GM18507 (cell line): ENCODE measurements around the gene IL13RA1.
A peak's percentile ranks its signal among the peaks of the same experiment; 100 is the strongest.
"Not testable (repeated sequence)": the region's sequence is repeated elsewhere in the genome, so short reads cannot be mapped to it uniquely, and the experiment has no call there.

ENCODE experiments used
- DNase-seq: peaks from one replicate; pipeline ENCODE4 v3.0.0; 2011; ENCODE audit warnings: low read depth; ENCODE audit not compliant: insufficient read length; ENCODE audit errors: extremely low spot score
- FAIRE-seq: peaks from 2 replicates; lab custom pipeline; 2011; peaks lifted over from hg19 to GRCh38; lab: Jason Lieb, UNC

The IL13RA1 gene

DNA sequence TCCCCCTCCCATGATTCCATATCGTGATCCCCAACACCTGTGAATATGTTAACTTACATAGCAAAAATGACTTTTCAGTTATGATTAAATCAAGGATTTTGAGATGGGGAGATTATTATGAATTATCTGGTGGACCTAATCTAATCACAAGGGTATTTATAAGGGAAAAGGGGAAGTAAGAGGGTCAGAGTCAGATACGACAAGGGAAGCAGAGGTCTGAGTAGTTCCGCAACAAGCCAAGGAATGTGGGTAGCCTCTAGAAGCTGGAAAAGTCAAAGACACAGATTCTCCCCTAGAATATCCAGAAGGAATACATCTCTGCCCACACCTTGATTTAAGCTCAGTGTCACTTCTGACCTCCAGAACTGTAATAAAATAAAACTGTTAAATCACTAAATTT lies 1.0 kb upstream of the IL13RA1 start:
- FAIRE-seq (no peak), DNase-seq (no peak)

DNA sequence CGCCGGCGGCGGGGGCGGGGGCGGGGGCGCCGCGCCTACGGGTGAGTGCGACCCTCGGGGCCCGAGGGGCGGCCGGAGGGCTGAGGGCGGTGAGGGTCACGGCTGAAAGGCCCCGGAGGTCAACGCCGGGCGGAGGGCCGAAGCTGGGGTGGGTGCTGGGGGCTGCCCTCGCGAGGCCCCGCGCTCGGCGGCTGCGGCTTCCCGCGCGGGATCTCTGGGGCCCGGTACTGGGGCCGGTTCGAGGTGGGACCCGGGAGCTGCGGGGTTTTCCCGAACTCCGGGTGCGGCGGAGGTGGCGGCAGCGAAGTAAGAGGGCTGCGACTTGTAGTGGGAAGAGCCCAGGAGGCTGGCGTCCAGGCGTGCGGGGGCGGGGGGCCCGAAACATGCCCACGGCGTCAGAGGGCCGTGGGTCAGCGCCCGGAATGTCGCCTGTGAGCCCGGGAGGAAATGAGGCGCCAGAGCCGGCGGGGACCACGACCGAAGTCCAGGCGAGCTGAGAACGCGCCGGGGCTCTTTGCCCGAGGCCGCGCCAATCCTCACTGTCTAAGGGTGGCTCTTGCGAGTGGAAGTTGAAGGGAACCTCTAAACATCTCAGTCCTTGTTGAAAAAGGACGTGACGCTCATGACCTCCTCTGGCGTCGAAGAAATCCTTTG lies 407 bp downstream of the IL13RA1 start:
- FAIRE-seq (no peak), DNase-seq (no peak)

DNA sequence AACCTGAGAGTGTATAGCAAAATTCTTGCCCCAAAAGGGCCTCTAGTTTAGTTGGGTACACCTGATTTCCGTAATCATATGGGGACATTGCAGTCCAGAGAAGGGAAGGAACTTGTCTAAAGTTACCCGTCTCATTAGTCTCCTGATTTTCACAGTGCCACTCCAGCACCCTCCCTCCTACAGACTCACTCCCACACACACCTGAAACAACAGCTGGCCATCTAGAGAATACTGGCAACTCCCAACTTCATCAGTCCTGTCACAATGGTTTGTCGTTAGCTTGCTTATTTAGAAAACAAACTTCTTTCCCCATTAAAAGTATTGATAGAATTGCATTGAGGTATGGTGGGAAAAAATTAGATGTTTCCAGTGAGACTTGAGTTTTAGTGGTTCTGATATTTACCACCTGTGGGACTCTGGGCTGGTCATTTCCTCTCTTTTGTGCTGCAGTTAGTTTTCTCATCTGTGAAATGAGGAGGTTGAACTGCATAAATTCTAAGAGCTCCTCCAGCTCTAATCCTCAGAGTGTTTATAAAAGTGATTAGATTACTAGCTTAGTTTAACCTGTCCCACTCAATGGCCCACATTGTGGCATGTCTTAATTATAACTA lies 1.7 kb downstream of the IL13RA1 start:
- no peak for FAIRE-seq
- no peak for DNase-seq

DNA sequence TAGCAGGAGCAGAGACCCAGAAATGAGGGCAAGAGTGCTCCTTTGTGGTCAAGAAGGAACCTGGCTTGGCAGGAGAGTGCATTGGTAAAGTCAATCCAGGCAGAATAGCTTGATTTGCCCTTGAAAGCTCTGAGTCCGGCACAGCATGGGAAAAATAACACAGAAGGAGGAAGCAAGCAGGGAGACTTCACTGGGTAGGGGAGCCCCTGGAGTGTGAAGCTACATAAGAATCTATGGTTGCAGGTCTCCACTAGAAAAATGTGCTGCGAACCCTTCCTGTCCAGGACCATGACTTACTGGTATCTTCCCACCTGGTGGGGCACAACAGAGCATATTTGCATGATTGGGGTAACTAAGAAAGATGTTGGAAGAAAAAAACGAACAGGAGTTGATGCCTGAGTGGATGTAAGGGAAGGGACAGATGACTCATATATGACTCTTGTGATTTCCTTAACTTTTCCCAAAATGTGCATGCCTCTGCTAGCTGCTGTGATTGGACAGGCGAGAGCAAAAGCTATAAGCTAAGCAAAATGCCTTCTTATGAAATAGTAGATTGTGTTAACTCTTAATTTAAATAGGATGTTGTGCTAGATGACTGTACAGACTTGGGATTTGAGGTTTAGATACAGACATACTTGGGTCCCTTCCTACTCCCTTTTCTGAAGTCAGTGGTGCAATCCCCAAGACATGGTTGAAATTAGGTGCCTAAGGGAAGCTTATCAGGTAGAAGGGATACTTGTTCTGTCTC lies 3.3 kb downstream of the IL13RA1 start:
- FAIRE-seq (no peak), DNase-seq (no peak)

DNA sequence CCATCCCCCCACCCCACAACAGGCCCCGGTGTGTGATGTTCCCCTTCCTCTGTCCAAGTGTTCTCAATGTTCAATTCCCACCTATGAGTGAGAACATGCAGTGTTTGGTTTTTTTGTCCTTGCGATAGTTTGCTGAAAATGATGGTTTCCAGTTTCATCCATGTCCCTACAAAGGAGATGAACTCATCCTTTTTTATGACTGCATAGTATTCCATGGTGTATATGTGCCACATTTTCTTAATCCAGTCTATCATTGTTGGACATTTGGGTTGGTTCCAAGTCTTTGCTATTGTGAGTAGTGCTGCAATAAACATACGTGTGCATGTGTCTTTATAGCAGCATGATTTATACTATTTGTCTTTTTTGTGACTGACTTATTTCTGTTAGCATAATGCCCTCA lies 5.1 kb downstream of the IL13RA1 start:
- FAIRE-seq, DNase-seq: not testable (repeated sequence)

DNA sequence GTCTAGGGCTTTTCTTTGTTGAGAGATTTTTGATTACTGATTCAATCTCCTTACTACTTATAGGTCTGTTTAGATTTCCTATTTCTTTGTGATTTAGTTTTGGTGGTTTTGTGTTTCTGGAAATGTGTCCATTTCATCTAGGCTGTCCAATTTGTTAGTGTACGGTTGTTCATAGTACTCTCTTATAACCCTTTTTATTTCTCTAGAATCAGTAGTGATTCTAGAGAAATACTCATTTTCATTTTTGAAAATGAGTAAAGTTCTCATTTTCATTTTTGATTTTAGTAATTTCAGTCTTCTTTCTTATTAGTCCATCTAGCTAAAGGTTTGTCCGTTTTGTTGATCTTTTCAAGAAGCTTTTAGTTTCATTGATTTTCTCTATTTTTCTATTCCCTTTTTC lies 7.5 kb downstream of the IL13RA1 start:
- FAIRE-seq (no peak), DNase-seq (no peak)

DNA sequence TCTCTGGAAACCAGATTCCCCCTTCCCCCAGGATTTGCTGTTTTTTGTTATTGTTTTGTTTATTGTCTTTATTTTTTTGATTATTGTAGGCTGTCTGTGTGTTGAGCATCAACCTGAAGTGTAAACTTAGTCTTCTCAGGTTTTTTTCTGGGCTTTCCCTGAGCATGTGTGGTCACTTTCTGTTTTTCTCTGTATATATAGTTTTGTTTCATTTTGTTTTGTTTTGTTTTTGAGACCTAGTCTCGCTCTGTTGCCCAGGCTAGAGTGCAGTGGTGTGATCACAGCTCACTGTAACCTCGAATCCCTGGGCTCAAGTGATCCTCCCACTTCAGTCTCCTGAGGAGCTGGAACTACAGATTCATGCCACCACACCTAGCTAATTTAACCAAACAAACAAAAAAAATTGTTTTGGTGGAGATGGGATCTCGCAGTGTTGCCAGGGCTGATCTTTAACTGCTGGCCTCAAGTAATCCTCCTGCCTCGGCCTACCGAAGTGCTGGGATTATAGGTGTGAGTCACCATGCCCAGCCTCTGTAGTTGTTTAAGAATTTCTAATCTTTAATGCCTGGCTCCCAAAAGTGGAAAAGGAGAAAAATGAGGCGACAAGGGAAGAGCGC lies 9.1 kb downstream of the IL13RA1 start:
- no peak for DNase-seq
- FAIRE-seq, result peak; percentile 69

DNA sequence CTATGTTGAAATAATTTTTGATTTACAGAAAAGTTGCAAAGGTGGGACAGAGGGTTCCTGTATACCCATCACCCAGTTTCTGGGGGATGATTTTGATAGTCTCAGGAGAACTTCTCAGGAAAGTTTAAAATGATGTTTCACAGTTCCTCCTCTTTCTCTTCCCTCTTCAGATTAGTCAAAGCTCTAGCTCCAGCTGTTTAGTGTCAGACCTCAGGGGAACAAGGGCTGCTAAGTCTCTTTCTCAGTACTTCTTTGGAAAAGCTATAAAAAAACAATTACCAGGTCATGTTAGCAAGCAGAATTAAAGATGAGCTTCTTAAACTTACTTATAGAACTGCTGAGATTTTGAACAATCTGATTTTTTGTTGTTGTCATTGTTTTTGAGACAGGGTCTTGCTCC lies 12.2 kb downstream of the IL13RA1 start:
- FAIRE-seq, result no peak
- no peak for DNase-seq

DNA sequence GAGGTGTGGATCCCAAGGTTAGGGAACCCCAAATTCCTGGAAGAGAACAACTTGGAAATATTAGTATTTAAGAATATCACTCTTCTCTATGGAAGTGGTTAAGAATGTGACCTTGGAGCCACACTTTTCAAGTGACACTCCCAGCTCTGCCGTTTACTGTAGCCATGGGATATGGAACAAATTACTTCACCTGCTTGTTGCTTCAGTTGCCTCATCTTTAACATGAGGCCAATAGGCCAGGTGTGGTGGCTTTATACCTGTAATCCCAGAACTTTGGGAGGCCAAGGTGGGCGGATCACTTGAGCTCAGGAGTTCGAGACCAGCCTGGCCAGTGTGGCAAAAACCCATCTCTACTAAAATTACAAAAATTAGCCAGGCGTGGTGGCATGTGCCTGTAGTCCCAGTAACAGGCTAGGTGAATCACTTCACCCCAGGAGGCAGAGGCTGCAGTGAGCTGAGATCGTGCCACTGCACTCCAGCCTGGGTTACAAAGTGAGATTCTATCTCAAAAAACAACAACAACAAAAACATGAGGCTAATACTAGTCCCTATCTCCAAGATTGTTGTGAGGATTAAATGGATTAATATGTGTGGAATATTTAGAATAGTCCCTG lies 13.0 kb downstream of the IL13RA1 start:
- DNase-seq, result no peak
- no peak for FAIRE-seq

DNA sequence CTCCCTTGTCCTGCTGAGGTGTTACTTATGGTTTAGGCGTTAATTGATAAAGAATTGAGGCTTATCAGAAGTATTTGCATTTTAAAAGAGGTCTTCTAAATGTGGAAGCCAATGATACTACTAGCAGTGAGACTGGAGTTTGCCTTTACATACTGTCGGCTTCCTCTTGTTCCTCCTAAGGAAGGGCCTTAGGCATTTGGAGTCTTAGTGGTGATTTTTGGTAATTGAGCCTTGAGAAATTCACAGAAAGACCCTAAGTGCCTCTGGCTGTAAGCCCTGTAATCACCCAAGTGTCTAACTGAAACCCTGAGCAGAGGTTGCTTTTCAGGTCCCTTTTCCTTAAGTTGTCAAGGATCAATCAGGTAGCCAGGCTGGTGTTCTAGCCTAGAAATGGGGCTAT lies 14.8 kb downstream of the IL13RA1 start:
- DNase-seq, result no peak
- FAIRE-seq, result no peak

DNA sequence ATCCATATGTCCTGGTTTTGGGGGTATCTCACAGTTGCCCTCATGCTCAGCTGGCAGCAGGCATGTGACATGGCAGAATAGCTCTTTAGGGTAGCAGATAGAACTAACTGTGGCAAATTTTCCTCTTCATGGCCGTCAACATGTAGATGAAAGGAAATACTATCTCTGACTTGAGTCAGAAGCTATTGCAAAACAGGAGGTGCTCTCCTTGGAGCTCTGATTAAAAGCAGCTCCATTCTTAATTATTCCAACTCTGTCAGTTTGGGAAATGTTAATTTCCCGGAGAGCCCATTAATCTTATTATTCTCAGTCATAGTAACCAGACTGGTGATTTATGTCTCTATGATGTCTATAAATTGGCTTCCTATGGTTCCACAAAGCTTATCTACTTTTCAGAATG lies 18.2 kb downstream of the IL13RA1 start:
- DNase-seq, result no peak
- no peak for FAIRE-seq

DNA sequence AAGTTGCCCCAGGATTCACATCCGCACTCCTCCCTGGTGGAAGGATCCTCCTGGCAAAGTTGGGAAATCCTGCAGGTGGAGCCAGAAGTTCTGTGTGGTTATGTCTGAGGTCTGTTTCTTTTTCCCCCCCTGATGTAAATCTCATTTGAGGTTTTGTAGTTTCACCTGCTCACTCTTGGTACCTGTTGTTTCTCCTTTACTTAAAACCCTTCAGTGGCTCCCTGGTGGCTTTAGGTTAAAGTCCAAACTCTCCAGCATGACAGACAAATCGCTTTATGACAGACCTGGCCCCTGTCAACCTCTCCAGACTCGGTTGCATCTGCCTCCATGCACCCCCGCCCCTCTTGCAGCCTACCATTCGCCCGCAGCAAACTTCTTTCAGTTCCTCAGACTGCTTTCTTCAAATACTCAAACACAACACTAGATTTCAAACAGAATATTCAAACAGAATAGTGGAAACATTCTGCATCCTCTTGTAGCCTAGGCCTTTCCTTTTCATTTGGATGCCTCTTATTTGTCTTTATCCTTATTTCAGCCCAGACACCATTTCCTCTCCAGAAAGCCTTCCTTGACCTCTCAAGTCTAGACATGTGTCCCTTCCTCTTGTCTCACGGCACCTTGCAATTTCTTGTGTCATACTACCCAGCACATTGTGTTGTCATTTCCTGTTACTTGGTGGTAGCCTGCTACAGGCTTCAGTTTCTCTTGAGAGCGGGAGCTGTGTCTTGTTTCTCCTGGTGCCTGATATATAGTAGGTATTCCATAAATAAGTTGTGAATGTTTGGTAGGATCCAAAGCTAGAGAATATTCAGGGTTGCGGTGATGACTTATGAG lies 24.8 kb downstream of the IL13RA1 start:
- DNase-seq, result no peak
- peak; percentile 95 for FAIRE-seq

DNA sequence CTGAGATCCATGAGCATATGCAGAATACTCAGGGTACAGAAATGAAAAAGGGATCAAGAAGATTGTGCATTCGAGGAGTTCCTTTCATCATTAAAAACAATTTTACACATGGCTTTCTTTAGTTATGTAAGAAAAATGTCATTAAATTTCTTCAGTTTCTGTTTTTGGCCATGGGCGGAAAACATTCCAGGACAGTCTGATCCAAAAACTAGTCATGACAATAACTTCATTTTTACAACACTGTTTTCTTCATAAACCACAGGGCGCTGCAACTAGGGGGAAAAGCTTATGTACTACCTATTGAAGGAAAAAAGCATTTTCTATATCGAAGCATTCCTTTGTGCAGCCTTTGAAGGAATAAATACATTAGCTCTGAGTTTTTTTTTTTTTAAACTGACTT lies 28.2 kb downstream of the IL13RA1 start:
- no peak for FAIRE-seq
- no peak for DNase-seq

DNA sequence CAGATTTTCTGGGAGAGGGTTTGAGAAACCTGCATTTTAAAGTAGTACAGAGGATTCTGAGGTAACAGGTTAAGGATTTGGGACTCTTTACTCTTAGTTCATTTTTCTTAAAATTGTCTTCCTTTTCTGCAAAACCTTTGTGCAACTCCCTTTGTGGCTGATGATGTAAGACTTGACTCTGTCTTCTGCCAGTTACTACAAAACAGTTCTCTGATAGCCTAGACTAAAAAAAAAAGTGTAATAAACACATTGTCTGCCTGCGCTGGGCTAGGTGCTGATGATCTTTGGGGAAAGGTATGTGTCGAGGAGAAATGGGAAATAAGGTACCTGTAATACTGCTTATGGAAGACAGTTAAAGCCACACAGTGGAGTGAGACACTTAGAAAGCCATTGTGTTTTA lies 28.7 kb downstream of the IL13RA1 start:
- no peak for DNase-seq
- no peak for FAIRE-seq

DNA sequence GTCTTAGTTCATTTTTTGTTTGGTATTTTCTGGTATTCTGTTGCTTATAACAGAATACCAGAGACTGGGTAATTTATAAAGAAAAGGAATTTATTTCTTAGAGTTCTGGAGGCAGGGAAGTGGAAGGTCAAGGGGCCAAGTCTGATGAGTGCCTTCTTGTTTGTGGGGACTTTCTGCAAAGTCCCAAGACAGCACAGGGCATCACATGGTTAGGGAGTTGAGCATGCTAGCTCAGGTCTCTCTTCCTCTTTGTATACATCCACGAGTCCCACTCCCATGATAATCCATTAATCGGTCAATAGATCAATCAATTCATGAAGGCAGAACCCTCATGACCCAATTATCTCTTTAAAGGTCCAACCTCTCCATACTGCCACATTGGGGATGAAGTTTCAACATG lies 31.1 kb downstream of the IL13RA1 start:
- no peak for FAIRE-seq
- no peak for DNase-seq

DNA sequence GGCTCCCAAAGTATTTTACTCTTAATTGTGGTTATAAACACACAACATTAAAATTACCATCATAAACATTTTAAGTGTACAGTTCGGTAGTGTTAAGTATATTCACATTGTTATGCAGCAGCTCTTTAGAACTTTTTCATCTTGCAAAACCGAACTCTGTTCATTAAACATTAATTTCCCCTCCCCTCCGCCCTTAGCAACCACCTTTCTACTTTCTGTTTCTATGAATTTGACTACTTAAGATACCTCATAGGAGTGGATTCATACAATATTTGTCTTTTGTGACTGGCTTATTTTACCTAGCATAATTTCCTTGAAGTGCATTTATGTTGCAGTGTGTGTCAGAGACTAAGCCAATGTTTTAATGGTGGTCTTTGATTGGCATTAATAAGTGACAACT lies 32.6 kb downstream of the IL13RA1 start:
- DNase-seq, result no peak
- peak; percentile 73 for FAIRE-seq

DNA sequence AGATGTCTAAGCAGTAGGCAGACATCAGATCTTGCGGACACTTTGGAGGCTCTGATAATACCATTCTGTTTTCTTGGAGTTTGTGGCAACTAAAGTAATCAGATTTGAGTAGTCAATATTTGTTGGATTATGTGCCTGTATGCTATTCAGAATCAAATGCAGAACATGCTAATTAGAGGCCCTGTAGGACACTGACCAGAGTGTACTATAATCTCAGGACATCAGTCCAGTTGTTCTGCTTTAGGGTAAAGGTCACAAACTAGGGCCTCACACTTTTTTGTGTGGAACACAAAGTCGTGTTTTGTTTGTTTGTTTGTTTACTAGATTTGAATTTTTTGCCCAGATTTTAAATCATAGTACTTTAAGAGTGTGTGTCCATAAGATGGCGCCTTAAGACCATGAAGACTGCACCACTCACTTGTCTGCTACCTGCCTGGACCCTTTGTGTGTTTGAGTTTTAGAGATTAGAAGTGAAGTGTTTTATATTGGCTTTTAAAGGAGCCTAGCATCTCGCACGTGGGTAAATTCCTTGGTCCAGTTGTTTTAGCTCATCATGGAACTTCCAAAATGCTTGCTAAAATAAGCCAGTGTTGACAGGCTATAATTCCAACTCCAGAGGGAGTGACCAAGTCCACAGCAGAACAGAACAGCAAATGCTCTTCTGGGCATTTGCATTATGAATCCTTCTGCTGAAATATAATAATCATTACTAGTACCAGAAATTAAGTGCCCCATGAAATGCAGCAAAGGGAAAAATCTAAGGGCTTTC lies 34.7 kb downstream of the IL13RA1 start:
- FAIRE-seq (peak; percentile 24), DNase-seq (no peak)

DNA sequence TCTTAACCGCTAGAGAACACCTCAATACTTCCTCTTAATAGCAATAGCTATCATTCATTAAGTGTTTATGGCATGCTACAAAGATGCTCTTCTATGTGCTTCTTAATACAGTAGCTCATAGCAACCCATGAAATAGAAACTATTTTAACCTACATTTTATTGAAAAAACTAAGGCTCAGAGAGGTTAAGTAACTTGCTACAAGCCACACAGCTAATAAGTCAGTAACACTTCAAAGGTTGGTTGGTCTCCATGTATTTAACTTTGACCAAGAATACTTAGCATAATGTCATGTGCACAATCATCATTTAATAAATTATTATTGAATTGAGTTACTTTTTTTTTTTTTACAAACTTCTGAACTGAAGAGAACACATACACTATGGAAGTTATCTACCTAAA lies 36.1 kb downstream of the IL13RA1 start:
- FAIRE-seq (no peak), DNase-seq (no peak)

DNA sequence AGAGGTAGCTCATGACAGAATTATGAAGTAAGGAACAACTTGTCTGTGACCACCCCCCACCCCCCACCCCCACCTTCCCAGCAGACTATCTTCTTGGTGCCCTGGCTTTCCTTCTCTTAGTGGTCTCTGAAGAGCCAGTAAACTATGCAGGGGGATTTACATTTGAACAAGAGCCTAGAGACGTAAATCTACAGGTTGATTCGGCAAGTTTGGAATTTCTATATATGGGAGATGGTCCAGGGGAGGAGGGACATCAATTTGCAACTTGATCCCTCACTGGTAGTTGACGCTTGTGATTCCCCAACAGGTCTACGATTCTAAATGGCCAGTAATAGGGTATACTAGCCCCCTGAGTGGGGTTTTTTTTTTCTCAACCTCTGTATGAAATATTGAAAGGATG lies 36.7 kb downstream of the IL13RA1 start:
- DNase-seq (no peak), FAIRE-seq (no peak)
